Esophagus muscularis mucosa (tissue), 4 donors: ENCODE results near the gene RASA1. TPM values are rescaled to one million over a fixed set of nuclear protein-coding genes. Genes with fewer than 3 reads are reported as not detected.
"Not testable (repeated sequence)": the region's sequence is repeated elsewhere in the genome, so short reads cannot be mapped to it uniquely, and the experiment has no call there.

ENCODE experiments used
- DNase-seq: peaks from one replicate; pipeline ENCODE4 v3.0.0-alpha.2; 2017; ENCODE audit errors: extremely low spot score
- H3K27ac ChIP-seq, 4 donors: fragments of 200-600 bp; sonication (generic); replicated peaks in 1 of 4; 1 replicate in 3 of 4; 2 replicates in 1 of 4; pipeline ENCODE4 v1.5.1; 2016 to 2019; ENCODE audit warnings: mild to moderate bottlenecking in 1 of 4
- H3K27me3 ChIP-seq, 4 donors: fragments of 200-600 bp; sonication (generic); one replicate each; pipeline versions ENCODE4 v1.5.1 to v1.6.0; 2016 to 2019
- H3K36me3 ChIP-seq, 4 donors: fragments of 200-600 bp; sonication (generic); one replicate each; pipeline ENCODE4 v1.5.1; 2016 to 2019
- H3K4me1 ChIP-seq, 4 donors: fragments of 200-600 bp; sonication (generic); one replicate each; pipeline ENCODE4 v1.5.1; 2016 to 2019
- H3K4me3 ChIP-seq, 4 donors: fragments of 200-600 bp; sonication (generic); 1 replicate in 2 of 4; 2 replicates in 2 of 4; pipeline ENCODE4 v1.5.1; 2016 to 2019; ENCODE audit warnings: mild to moderate bottlenecking in 4 of 4, moderate library complexity in 1 of 4
- H3K9me3 ChIP-seq, 4 donors: fragments of 200-600 bp; sonication (generic); 1 replicate in 3 of 4; 2 replicates in 1 of 4; pipeline ENCODE4 v1.5.1; 2016 to 2019
- EP300 ChIP-seq: sonication (generic); formaldehyde crosslinking; IDR thresholded peaks from one replicate; pipeline ENCODE4 v1.6.1; 2017; ENCODE audit warnings: antibody characterized with exemption
- POLR2A ChIP-seq: fragments of 450-650 bp; IDR thresholded peaks from one replicate; pipeline ENCODE4 v1.6.1; 2017; ENCODE audit warnings: antibody characterized with exemption, moderate library complexity, mild to moderate bottlenecking, low read depth
- POLR2AphosphoS5 ChIP-seq, 2 donors: sonication (generic); formaldehyde crosslinking; IDR thresholded peaks; one replicate each; pipeline ENCODE4 v1.6.1; 2017; ENCODE audit warnings: antibody characterized with exemption in 2 of 2
- WGBS: methylation state at CpG from one replicate; pipeline ENCODE4 v1.1.5; 2018; 5-methylcytosine and 5-hydroxymethylcytosine counted together
- intact Hi-C: fragments of 100-400 bp; cut with DNase I; formaldehyde crosslinking; loops from one replicate; pipeline ENCODE4 v1.15.1; 2023
- total RNA-seq, 4 donors: library from RNA; depleted of rRNA; stranded (reverse); fragments of >200 nt; gene quantifications; one replicate each; pipeline versions ENCODE4 v1.1.0 to v1.2.1, GENCODE V29; 2016
- TF ChIP-seq, protein P1 (sequence below), 3 experiments: fragments of 200-600 bp in 2 of 3; fragments of 450-650 bp in 1 of 3; sonication (generic) in 2 of 3; IDR thresholded peaks; one replicate each; pipeline ENCODE4 v1.5.1; 2017 to 2019; ENCODE audit warnings: antibody characterized with exemption in 3 of 3, mild to moderate bottlenecking in 2 of 3, moderate library complexity in 1 of 3

The RASA1 gene
- total RNA-seq, 4 donors from 2014 or later = 23.4 to 27.3 (median 23.6) TPM

- Histone ChIP-seq H3K9me3 (no peaks in the 10 kb centered on the region), H3K36me3 (peaks cover 0 to 11% (median 3%) of the 10 kb centered on the region in 4 donors), H3K27ac (no peak overlapping the region), H3K27me3 (no peaks in the 10 kb centered on the region), H3K4me3 (no peak overlapping the region), H3K4me1 (peaks cover 8 to 31% (median 17%) of the 10 kb centered on the region in 4 donors)
- intact Hi-C loops = no loop called here
- 94% methylated on average over 6 of the region's 6 CpGs for WGBS
- no peak for DNase-seq
- TF ChIP-seq, protein P1, sequence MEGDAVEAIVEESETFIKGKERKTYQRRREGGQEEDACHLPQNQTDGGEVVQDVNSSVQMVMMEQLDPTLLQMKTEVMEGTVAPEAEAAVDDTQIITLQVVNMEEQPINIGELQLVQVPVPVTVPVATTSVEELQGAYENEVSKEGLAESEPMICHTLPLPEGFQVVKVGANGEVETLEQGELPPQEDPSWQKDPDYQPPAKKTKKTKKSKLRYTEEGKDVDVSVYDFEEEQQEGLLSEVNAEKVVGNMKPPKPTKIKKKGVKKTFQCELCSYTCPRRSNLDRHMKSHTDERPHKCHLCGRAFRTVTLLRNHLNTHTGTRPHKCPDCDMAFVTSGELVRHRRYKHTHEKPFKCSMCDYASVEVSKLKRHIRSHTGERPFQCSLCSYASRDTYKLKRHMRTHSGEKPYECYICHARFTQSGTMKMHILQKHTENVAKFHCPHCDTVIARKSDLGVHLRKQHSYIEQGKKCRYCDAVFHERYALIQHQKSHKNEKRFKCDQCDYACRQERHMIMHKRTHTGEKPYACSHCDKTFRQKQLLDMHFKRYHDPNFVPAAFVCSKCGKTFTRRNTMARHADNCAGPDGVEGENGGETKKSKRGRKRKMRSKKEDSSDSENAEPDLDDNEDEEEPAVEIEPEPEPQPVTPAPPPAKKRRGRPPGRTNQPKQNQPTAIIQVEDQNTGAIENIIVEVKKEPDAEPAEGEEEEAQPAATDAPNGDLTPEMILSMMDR (IDR thresholded peaks at IDR 0.05) = no peak
These were observed 32.5 kb downstream of the RASA1 start for GRCh38 chr5:87300176-87300575.

DNA sequence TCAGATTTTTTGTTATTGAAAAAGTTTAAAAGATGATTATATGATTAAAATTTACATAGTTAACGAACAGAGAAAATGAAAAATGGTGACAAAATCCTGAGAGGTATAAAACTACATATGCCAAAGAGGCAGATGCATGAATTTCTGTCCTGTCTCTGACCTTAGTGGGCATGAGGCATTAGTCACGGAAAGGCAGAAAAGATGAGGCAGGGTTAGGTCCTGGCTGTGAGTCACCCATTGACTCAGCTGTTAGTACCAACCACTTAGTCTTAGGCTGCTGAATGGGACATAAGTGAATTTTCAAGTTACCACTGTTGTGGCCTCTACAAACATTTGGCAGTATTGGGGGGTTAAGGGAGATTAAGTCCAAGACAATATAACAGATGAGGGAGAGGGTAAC is 33.1 kb downstream of the RASA1 start:
- H3K27ac ChIP-seq = no peak overlapping the region
- peaks cover 8 to 27% (median 17%) of the 10 kb centered on the region in 4 donors for H3K4me1 ChIP-seq
- peaks cover 4 to 16% (median 8%) of the 10 kb centered on the region in 4 donors for H3K36me3 ChIP-seq
- intact Hi-C loops = no loop called here
- TF ChIP-seq EP300 = no peak
- no peak for TF ChIP-seq POLR2A
- TF ChIP-seq POLR2AphosphoS5 (IDR thresholded peaks at IDR 0.05) = no peak
- TF ChIP-seq, protein P1 (IDR thresholded peaks at IDR 0.05) = no peak
- 52% methylated on average over 2 of the region's 2 CpGs for WGBS
- H3K9me3 ChIP-seq = no peaks in the 10 kb centered on the region
- no peak overlapping the region for H3K4me3 ChIP-seq
- H3K27me3 ChIP-seq = no peaks in the 10 kb centered on the region
- no peak for DNase-seq

DNA sequence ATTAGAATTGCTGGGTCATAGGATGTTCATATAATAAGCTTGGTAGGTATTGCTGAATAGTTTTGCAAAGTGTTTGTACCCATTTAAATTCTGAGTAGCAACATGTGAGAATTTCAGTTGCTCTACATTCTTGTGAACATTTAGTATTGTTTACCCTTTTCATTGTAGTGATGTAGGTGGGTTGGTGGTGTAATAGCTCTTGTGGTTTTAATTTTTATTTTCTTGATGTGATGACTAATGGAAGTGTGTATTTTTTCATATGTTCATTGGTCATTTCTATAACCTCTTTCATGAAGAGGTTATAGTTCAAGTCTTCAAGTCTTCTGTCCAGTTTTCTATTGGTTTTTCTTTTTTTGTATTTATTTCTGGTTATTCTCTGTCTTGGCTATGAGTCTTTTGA is 34.4 kb downstream of the RASA1 start:
- DNase-seq = no peak
- no peak overlapping the region for H3K4me3 ChIP-seq
- intact Hi-C loops = no loop called here
- H3K36me3 ChIP-seq = peaks cover 4 to 18% (median 12%) of the 10 kb centered on the region in 4 donors
- no peak overlapping the region for H3K27ac ChIP-seq
- no peak for TF ChIP-seq POLR2AphosphoS5 (IDR thresholded peaks at IDR 0.05)
- no peak for TF ChIP-seq POLR2A
- TF ChIP-seq, protein P1 (IDR thresholded peaks at IDR 0.05) = no peak
- TF ChIP-seq EP300 = no peak
- no peaks in the 10 kb centered on the region for H3K27me3 ChIP-seq
- H3K4me1 ChIP-seq = peaks cover 8 to 24% (median 16%) of the 10 kb centered on the region in 4 donors
- no peaks in the 10 kb centered on the region for H3K9me3 ChIP-seq

GRCh38 chr5:87303324-87303723 is 35.6 kb downstream of the RASA1 start:
- Histone ChIP-seq H3K27ac (no peak overlapping the region), H3K9me3 (no peaks in the 10 kb centered on the region), H3K36me3 (peaks cover 4 to 18% (median 12%) of the 10 kb centered on the region in 4 donors), H3K4me3 (no peak overlapping the region), H3K4me1 (peaks cover 0 to 13% (median 7%) of the 10 kb centered on the region in 4 donors), H3K27me3 (no peaks in the 10 kb centered on the region)
- 97% methylated on average over 2 of the region's 2 CpGs for WGBS
- DNase-seq = no peak
- TF ChIP-seq POLR2AphosphoS5 (IDR thresholded peaks at IDR 0.05) (no peak), POLR2A (no peak), EP300 (no peak)
- TF ChIP-seq, protein P1 (IDR thresholded peaks at IDR 0.05) = no peak
- intact Hi-C loops = no loop called here

DNA sequence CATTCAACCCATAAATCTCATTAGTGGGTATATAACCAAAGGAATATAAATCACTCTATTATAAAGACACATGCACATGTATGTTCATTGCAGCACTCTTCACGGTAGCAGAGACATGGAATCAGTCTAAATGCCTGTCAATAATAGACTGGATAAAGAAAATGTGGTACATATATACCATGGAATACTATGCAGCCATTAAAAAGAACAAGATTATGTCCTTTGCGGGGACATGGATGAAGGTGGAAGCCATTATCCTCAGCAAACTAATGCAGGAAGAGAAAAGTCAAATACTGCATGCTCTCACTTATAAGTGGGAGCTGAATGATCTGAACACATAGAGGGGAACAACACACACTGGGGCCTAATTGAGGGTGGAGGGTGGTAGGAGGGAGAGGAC is 38.4 kb downstream of the RASA1 start:
- H3K27me3 ChIP-seq, DNase-seq, intact Hi-C loops, H3K27ac ChIP-seq, H3K4me1 ChIP-seq, H3K4me3 ChIP-seq, H3K9me3 ChIP-seq: not testable (repeated sequence)
- WGBS = 100% methylated on average over 2 of the region's 2 CpGs
- peaks cover 4 to 18% (median 12%) of the 10 kb centered on the region in 4 donors for H3K36me3 ChIP-seq
